ENCODE data around the gene PLEKHA5.

Gene PLEKHA5

DNA sequence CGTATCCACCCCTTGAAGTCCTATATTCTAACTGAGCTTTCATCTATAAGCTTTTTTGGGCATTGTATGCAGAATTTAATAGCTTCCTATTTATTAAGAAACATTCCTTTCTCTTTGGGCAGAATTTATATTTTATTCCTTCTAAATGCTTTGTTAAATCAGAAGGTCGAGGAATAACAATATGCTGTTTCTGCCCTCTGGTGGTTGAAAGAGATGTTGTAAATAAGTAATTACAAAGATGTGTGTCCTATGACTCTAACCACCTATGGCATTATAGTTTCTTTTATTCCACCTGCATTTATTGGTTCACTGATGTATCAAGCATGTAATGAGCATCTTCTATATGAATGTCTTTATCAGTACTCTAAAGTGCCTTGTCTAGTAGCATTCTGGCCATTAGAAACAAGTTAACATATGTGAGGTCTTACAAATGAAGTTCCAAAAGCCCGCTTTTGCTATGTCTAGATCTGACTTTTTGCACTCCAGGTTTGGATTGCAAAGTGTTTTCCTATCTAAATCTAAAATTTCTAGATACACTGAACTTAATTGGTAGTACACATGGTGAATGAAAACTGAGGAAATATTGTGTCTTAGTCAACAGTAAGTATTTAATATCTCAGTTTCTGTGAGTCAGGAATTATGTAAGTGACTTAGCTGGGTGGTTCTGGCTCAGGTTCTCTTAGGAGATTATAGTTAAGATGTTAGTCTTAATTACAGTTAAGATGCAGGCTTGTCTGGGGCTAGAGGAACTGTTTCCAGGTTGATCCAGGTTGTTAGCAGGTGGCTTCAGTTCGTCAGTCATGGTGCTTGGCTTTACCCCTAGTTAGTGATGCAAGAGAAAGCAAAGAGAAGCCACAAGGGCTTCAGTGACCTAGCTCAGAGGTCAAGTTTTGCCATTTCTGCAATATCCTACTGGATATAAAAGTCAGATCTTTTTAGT, 57.5 kb downstream of the PLEKHA5 start:
- TF ChIP-seq, protein P1, sequence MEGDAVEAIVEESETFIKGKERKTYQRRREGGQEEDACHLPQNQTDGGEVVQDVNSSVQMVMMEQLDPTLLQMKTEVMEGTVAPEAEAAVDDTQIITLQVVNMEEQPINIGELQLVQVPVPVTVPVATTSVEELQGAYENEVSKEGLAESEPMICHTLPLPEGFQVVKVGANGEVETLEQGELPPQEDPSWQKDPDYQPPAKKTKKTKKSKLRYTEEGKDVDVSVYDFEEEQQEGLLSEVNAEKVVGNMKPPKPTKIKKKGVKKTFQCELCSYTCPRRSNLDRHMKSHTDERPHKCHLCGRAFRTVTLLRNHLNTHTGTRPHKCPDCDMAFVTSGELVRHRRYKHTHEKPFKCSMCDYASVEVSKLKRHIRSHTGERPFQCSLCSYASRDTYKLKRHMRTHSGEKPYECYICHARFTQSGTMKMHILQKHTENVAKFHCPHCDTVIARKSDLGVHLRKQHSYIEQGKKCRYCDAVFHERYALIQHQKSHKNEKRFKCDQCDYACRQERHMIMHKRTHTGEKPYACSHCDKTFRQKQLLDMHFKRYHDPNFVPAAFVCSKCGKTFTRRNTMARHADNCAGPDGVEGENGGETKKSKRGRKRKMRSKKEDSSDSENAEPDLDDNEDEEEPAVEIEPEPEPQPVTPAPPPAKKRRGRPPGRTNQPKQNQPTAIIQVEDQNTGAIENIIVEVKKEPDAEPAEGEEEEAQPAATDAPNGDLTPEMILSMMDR (IDR thresholded peaks at IDR 0.05; ENCODE audit: low read depth, low read length, missing control alignments) = peak; percentile 11
- peak; percentile 63 for DNase-seq (ENCODE audit: low read depth)
- in situ Hi-C loops (cut with HindIII; ENCODE audit: low sequenced_read_pairs) = loop anchor here (5.0 kb wide), 1 partner anchor 50 kb away; no protein-coding TSS in a partner anchor
- H3K4me3 ChIP-seq (ENCODE audit: low read depth, low read length) = no peak overlapping the region

DNA sequence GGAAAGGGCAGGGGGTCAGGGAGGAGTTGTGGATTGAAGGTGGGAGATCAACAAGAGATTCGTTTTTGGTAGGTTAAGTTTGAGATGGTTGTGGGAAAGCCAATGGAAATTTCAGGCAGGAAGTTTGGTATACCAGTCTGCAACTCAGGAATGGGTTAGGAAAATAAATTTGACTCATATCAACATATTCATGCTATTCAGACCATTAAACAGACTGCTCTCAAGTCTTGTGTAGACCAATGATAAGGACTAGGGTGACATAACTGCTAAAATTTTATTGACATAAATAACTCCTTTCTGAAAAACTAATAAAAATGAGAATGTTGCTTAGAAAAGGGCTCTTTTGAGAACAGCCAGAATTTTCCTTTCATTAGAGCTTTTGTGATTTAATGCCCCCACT, 60.0 kb downstream of the PLEKHA5 start:
- TF ChIP-seq, protein P1 (IDR thresholded peaks at IDR 0.05; ENCODE audit: low read depth, low read length, missing control alignments) = no peak
- in situ Hi-C loops (cut with HindIII; ENCODE audit: low sequenced_read_pairs) = loop anchor here (5.0 kb wide), 1 partner anchor 52 kb away; no protein-coding TSS in a partner anchor

DNA sequence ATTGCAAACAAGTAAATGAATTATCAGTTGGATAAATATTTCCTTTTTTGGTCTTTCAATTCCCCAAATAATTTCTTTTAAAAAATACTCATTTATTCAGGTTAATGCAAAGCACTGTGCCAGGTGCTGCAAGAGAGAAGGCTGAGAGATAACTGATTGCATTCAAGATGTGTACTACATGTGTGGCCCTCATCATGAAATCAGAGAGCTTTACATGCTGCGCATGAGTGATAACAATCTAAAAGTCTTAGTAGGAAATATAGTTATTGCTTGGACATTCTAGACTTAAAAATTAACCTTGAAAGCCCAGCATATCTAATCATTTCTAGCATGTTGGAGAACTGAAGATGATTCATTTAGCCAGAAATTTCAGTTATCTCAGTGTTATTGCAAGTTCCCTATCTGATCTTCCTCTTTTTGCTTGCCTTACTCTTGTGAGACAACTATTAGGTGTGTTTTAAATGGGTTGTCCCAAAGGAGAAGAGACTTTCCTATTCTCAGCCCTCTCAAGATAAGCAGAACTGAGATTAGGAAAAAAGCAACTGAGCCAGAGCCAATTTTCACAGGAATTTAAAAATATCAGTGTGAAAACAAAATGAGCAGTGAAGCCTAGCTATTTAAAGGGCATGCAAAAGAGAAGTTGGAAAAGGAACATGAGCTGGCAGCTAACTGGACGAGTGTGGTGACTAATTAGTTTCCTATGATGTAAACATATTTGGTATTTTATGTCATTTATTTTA, 60.9 kb downstream of the PLEKHA5 start:
- TF ChIP-seq, protein P1 (IDR thresholded peaks at IDR 0.05; ENCODE audit: low read depth, low read length, missing control alignments) = no peak

More for the DNA sequence above, 60.0 kb downstream of the PLEKHA5 start:
- no peak overlapping the region for H3K4me3 ChIP-seq (ENCODE audit: low read depth, low read length)
- no peak for DNase-seq (ENCODE audit: low read depth)

DNA sequence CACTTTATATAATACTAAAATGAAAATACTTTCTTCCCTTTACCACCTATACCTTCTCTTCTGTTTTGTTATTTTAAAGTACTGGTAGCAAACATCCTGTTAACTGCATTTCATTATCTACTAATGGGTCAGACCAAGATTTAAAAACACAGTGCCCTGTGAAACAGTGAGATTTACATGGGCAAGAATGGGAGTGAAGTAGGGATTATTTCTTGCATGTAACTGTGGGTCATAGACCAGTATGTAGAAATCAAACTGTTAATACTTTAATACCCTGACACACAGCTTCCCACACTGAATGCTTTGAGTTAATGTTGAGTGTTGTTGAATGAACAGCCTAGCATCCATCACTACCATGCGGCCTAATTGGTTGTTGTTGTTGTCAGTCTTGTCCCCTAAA, 61.6 kb downstream of the PLEKHA5 start:
- no peak for DNase-seq (ENCODE audit: low read depth)
- H3K4me3 ChIP-seq (ENCODE audit: low read depth, low read length) = no peak overlapping the region
- in situ Hi-C loops (cut with HindIII; ENCODE audit: low sequenced_read_pairs) = no loop called here
- TF ChIP-seq, protein P1 (IDR thresholded peaks at IDR 0.05; ENCODE audit: low read depth, low read length, missing control alignments) = no peak

More for the DNA sequence above, 60.9 kb downstream of the PLEKHA5 start:
- no peak overlapping the region for H3K4me3 ChIP-seq (ENCODE audit: low read depth, low read length)
- in situ Hi-C loops (cut with HindIII; ENCODE audit: low sequenced_read_pairs) = no loop called here
- DNase-seq (ENCODE audit: low read depth) = no peak

DNA sequence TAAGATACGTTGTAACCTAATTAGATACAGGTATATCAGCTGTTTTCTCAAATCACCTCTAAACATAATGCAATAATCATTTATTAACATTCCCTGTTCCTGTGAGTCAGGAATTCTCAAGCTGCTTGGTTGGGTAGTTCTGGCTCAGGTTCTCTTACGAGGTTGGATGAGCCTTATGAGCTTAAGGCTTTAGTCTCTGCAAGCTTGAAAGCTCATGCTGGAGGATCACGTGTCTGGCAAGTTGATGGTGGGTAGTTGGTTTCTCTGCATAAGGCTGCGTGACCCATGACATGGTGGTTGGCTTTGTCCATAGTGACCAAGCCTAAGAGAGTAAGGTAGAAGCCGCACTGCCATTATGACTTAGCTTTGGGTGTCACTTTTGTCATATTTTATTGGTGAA, 62.0 kb downstream of the PLEKHA5 start:
- in situ Hi-C loops (cut with HindIII; ENCODE audit: low sequenced_read_pairs) = no loop called here
- H3K4me3 ChIP-seq (ENCODE audit: low read depth, low read length) = no peak overlapping the region
- TF ChIP-seq, protein P1 (IDR thresholded peaks at IDR 0.05; ENCODE audit: low read depth, low read length, missing control alignments) = no peak
- no peak for DNase-seq (ENCODE audit: low read depth)

DNA sequence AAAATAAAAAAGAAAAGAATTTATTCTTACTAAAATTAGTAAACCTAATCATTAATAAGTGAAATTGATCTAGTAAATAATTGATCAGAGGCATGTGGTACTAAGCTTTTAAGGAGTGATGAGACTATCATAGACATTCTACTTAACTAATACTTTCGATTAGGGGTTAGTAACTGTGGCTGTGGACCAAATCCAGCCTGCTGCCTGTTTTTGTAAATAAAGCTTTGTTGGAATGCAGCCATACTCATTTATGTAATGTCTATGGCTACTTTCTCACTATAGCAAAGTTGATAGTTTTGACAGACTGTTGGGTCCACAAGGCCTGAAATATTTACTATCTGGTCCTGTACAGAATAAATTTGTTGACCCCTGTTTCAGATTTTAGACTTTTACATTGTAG, 63.2 kb downstream of the PLEKHA5 start:
- no peak overlapping the region for H3K4me3 ChIP-seq (ENCODE audit: low read depth, low read length)
- TF ChIP-seq, protein P1 (IDR thresholded peaks at IDR 0.05; ENCODE audit: low read depth, low read length, missing control alignments) = no peak
- no peak for DNase-seq (ENCODE audit: low read depth)
- in situ Hi-C loops (cut with HindIII; ENCODE audit: low sequenced_read_pairs) = no loop called here

Data from astrocyte of the cerebellum (primary cell).